A549 treated with RU486 at 1 μM for 4 hours (cell line): ENCODE data around the gene SERGEF. TPM values are rescaled to one million over a fixed set of nuclear protein-coding genes. Genes with fewer than 3 reads are reported as not detected.

Experiments used
- total RNA-seq: library from RNA; stranded (reverse); fragments of 200-300 nt; extraction: Qiagen RNA extraction; gene quantifications from 5 replicates; pipeline ENCODE4 v1.2.3, GENCODE V29; 2022; ENCODE audit warnings: low read depth

Gene SERGEF
- total RNA-seq, result 14.6 to 19.4 TPM (median 15.9 TPM) in 5 replicates

GRCh38 chr11:18012906-18013781 lies at the start of gene SERGEF:
Gene SERGEF, minus strand, starts transcription at chr11:18013047. Its CDS starts 37 bp downstream, at chr11:18013010.

DNA sequence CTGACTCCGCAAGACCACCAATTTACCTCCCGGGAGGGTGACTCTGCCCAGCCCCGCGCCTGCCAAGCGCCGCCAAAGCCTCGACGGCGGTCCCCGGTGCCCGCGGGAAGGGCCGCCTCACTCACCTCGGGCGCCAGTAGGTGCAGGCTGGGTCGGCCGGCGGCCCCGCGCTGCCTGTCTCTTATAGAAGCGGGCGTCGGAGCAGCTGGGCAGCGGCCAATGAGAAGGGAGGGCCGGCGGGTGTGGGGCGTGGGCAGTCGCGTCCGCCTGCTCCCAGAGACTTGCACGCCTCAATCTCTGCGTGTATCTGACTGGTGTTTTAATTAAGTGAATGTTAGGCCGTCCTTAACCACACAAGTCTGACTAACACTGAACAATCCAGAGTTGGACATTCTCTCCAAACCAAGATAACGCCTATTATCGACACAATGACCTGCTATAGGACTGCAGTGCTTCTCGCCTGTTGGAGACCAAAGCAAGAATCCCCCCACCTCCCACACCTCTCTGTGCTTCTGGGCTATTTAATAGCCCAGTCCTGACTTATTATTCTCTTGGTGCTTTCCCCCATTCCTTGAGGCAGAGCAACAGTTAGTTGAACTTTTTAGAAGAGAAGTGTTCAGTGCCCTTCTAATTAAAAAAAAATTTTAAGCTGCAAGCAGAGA lies 33.4 kb upstream of the SERGEF start, which contains the start of gene TPH1:
TPH1 (minus strand) TSS at position 154 of the 662 bp plus-strand sequence. CDS start 5,507 bp downstream, outside the sequence.

Other genes starting within 250 kb of the SERGEF start
- gene TPH1, start 33.2 kb upstream of the SERGEF start, total RNA-seq, result 0.01 to 0.14 TPM (median 0.02 TPM) in 3 of 5 replicates, not detected in the others
- 31.4 to 43.8 TPM (median 40.7 TPM) in 5 replicates for gene SAAL1, start 93.0 kb upstream of the SERGEF start, total RNA-seq
- gene MRGPRX3, start 119.5 kb upstream of the SERGEF start, total RNA-seq, result not detected in 5 replicates
- not detected in 5 replicates for gene MRGPRX4, start 159.8 kb upstream of the SERGEF start, total RNA-seq
- not detected in 5 replicates for gene SAA4, start 223.8 kb upstream of the SERGEF start, total RNA-seq
- not detected in 5 replicates for gene SAA2, start 235.6 kb upstream of the SERGEF start, total RNA-seq